Neural cell (in vitro differentiated cells): ENCODE measurements around the gene PBXIP1. TPM values are rescaled to one million over a fixed set of nuclear protein-coding genes. Genes with fewer than 3 reads are reported as not detected.

Experiments
- H2AFZ ChIP-seq: fragments of 200-600, 300-800 bp; sonication (generic), shearing (Covaris generic); 2 replicates; pipeline ENCODE4 v1.6.0; 2014; ENCODE audit warnings: low read depth, mild to moderate bottlenecking, antibody characterized with exemption, low read length, moderate library complexity
- H3F3A ChIP-seq: fragments of 200-600 bp; shearing (Covaris generic); 2 replicates; pipeline ENCODE4 v1.6.1; 2016; ENCODE audit warnings: mild to moderate bottlenecking, moderate library complexity, mixed read lengths, antibody characterized with exemption, low read length; ENCODE audit not compliant: insufficient read depth, poor library complexity, severe bottlenecking
- H3K27ac ChIP-seq: fragments of 200-600, 300-800 bp; sonication (generic), shearing (Covaris generic); 2 replicates; pipeline ENCODE4 v1.5.1; 2014; ENCODE audit warnings: mild to moderate bottlenecking, low read length, moderate library complexity
- H3K27me3 ChIP-seq: fragments of 300-800, 200-600 bp; sonication (generic), shearing (Covaris generic); 2 replicates; pipeline ENCODE4 v1.6.0; 2014; ENCODE audit warnings: mild to moderate bottlenecking, low read depth, low read length, moderate library complexity; ENCODE audit not compliant: insufficient read depth
- H3K36me3 ChIP-seq: fragments of 300-800, 200-600 bp; sonication (generic), shearing (Covaris generic); 2 replicates; pipeline ENCODE4 v1.5.1; 2014; ENCODE audit warnings: mild to moderate bottlenecking, antibody characterized with exemption, low read length, moderate library complexity; ENCODE audit not compliant: insufficient read depth
- H3K4me2 ChIP-seq: fragments of 300-800, 200-600 bp; sonication (generic), shearing (Covaris generic); 2 replicates; pipeline ENCODE4 v1.6.0; 2014; ENCODE audit warnings: mild to moderate bottlenecking, low read length
- H3K4me3 ChIP-seq: fragments of 300-800, 200-600 bp; sonication (generic), shearing (Covaris generic); 2 replicates; pipeline ENCODE4 v1.5.1; 2014; ENCODE audit warnings: mild to moderate bottlenecking, low read length, moderate library complexity
- H3K79me2 ChIP-seq: fragments of 200-600 bp; shearing (Covaris generic); replicated peaks from 2 replicates; pipeline ENCODE4 v1.6.0; 2014; ENCODE audit warnings: mild to moderate bottlenecking, low read length, moderate library complexity; ENCODE audit not compliant: insufficient read depth
- H3K9ac ChIP-seq: fragments of 300-800, 200-600 bp; sonication (generic), shearing (Covaris generic); 2 replicates; pipeline ENCODE4 v1.6.1; 2016; ENCODE audit warnings: mild to moderate bottlenecking, low read length, mixed read lengths
- H3K9me2 ChIP-seq: fragments of 200-600 bp; shearing (Covaris generic); 2 replicates; pipeline ENCODE4 v1.6.1; 2016; ENCODE audit warnings: mild to moderate bottlenecking, low read length, mixed read lengths; ENCODE audit not compliant: insufficient read depth
- H3K9me3 ChIP-seq: fragments of 200-600, 300-800 bp; sonication (generic), shearing (Covaris generic); 2 replicates; pipeline ENCODE4 v1.6.1; 2016; ENCODE audit warnings: mild to moderate bottlenecking, mixed run types, low read length, moderate library complexity, mixed read lengths
- H4K20me1 ChIP-seq: fragments of 200-600 bp; shearing (Covaris generic); 2 replicates; pipeline ENCODE4 v1.6.1; 2016; ENCODE audit warnings: mild to moderate bottlenecking, mixed run types; ENCODE audit not compliant: insufficient read depth
- EP300 ChIP-seq: fragments of 450-650 bp; conservative IDR thresholded peaks from 2 replicates; pipeline ENCODE4 v1.6.1; 2014; ENCODE audit warnings: antibody characterized with exemption, mild to moderate bottlenecking, moderate library complexity; ENCODE audit not compliant: poor library complexity, severe bottlenecking
- EZH2 ChIP-seq: fragments of 200-600, 300-800 bp; shearing (Covaris generic), sonication (generic); IDR thresholded peaks from 2 replicates; pipeline ENCODE4 v1.6.1; 2014; ENCODE audit warnings: antibody characterized with exemption, low read length, borderline replicate concordance, mild to moderate bottlenecking; ENCODE audit not compliant: insufficient read depth, poor library complexity, severe bottlenecking
- MXI1 ChIP-seq: fragments of 450-650 bp; conservative IDR thresholded peaks from 2 replicates; pipeline ENCODE4 v1.6.1; 2014; ENCODE audit warnings: antibody characterized with exemption, mild to moderate bottlenecking; ENCODE audit not compliant: poor library complexity, severe bottlenecking
- POLR2AphosphoS5 ChIP-seq: IDR thresholded peaks from 2 replicates; pipeline ENCODE4 v1.6.1; 2012
- RAD21 ChIP-seq: fragments of 450-650 bp; conservative IDR thresholded peaks from 2 replicates; pipeline ENCODE4 v1.6.1; 2014; ENCODE audit warnings: antibody characterized with exemption, mild to moderate bottlenecking, moderate library complexity
- REST ChIP-seq: IDR thresholded peaks from 2 replicates; pipeline ENCODE4 v1.6.1; 2012; ENCODE audit warnings: borderline replicate concordance
- SMC3 ChIP-seq: fragments of 450-650 bp; conservative IDR thresholded peaks from 2 replicates; pipeline ENCODE4 v1.6.1; 2014; ENCODE audit warnings: antibody characterized with exemption, mild to moderate bottlenecking, moderate library complexity; ENCODE audit not compliant: poor library complexity
- TAF1 ChIP-seq: IDR thresholded peaks from 2 replicates; pipeline ENCODE4 v1.6.1; 2012; ENCODE audit warnings: low read depth
- polyA plus RNA-seq: library from polyadenylated mRNA; depleted of rRNA; stranded (reverse); fragments of >200 nt; gene quantifications from 2 replicates; pipeline ENCODE4 v1.2.3, GENCODE V29; 2014
- TF ChIP-seq, protein P1 (sequence below): fragments of 450-650 bp; IDR thresholded peaks from 2 replicates; pipeline ENCODE4 v1.5.1; 2014; ENCODE audit warnings: antibody characterized with exemption, mild to moderate bottlenecking, moderate library complexity; ENCODE audit not compliant: poor library complexity, severe bottlenecking

The PBXIP1 gene
- polyA plus RNA-seq, 1 donor from 2014 or later, result 5.4 TPM

DNA sequence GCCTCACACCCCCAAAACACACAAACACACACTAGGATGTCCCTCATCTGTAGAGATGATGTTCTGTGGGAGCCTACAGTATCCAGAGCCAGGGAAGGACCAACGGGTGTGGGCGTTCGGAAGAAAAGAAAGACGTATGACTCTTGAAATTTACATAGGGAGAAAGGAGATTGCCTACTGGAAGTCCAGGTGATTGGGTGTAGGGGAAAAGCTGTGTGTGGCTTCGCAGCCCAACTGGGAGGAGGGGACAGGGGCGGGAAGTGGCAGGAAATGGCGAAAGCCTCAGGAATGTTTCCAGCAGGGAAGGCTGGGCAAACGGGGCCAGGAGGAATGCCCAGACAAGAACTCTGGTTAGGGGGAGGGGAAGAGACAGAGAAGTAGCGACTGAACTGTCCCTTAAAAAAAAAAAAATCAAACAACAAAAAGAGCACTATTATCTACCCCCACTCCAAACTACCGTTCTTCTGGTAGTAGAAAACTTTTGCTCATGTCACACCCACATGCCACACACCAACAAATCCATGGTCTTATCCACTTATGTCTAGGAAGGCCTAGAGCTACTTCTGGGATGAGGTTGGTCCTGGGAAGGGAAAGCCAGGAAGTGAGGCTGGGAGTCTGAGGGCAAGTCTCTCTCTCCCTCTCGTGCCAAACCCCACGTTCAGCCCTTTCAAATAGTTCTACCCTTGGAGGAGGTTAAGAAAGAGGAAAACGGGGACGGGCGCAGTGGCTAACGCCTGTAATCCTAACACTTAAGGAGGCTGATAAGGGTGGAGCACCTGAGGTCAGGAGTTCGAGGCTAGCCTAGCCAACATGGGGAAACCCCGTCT, 16.8 kb upstream of the PBXIP1 start:
- H3K9ac ChIP-seq, result peak overlapping the region; percentile 5
- no peak overlapping the region for H2AFZ ChIP-seq
- H3K36me3 ChIP-seq, result no peaks in the 10 kb centered on the region
- H3K79me2 ChIP-seq, result peaks cover 24% of the 10 kb centered on the region
- peak overlapping the region; percentile 83 for H3K4me3 ChIP-seq
- no peak overlapping the region for H3K27ac ChIP-seq
- no peaks in the 10 kb centered on the region for H4K20me1 ChIP-seq
- no peak for TF ChIP-seq SMC3
- no peak for TF ChIP-seq EP300
- TF ChIP-seq POLR2AphosphoS5, result no peak
- no peak for TF ChIP-seq EZH2
- no peak for TF ChIP-seq RAD21
- TF ChIP-seq, protein P1, sequence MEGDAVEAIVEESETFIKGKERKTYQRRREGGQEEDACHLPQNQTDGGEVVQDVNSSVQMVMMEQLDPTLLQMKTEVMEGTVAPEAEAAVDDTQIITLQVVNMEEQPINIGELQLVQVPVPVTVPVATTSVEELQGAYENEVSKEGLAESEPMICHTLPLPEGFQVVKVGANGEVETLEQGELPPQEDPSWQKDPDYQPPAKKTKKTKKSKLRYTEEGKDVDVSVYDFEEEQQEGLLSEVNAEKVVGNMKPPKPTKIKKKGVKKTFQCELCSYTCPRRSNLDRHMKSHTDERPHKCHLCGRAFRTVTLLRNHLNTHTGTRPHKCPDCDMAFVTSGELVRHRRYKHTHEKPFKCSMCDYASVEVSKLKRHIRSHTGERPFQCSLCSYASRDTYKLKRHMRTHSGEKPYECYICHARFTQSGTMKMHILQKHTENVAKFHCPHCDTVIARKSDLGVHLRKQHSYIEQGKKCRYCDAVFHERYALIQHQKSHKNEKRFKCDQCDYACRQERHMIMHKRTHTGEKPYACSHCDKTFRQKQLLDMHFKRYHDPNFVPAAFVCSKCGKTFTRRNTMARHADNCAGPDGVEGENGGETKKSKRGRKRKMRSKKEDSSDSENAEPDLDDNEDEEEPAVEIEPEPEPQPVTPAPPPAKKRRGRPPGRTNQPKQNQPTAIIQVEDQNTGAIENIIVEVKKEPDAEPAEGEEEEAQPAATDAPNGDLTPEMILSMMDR, result no peak
- no peak for TF ChIP-seq MXI1
- H3K4me2 ChIP-seq, result no peak overlapping the region
- H3K27me3 ChIP-seq, result no peaks in the 10 kb centered on the region
- peaks cover 3% of the 10 kb centered on the region for H3F3A ChIP-seq
- no peaks in the 10 kb centered on the region for H3K9me3 ChIP-seq
- H3K9me2 ChIP-seq, result no peaks in the 10 kb centered on the region

- Histone ChIP-seq H3K4me3 (no peak overlapping the region), H3K9me3 (no peaks in the 10 kb centered on the region), H2AFZ (no peak overlapping the region), H3K27me3 (no peaks in the 10 kb centered on the region), H3K9ac (no peak overlapping the region), H4K20me1 (no peaks in the 10 kb centered on the region), H3K4me2 (no peak overlapping the region), H3K27ac (no peak overlapping the region), H3K9me2 (no peaks in the 10 kb centered on the region), H3K79me2 (peaks cover 19% of the 10 kb centered on the region), H3K36me3 (no peaks in the 10 kb centered on the region), H3F3A (peaks cover 3% of the 10 kb centered on the region)
- TF ChIP-seq RAD21 (no peak), REST (no peak), EP300 (no peak), EZH2 (no peak), POLR2AphosphoS5 (no peak), TAF1 (no peak), SMC3 (no peak)
Measured at GRCh38 chr1:154972213-154972516, 16.3 kb upstream of the PBXIP1 start.
